Fibroblast of peridontal ligament (primary cell): ENCODE results near the gene ECPAS.
"Not testable (repeated sequence)": the region's sequence is repeated elsewhere in the genome, so short reads cannot be mapped to it uniquely, and the experiment has no call there.

Experiments used
- DNase-seq: peaks from one replicate; pipeline ENCODE4 v3.0.0-alpha.2; 2010; ENCODE audit errors: extremely low read depth

The ECPAS gene

DNA sequence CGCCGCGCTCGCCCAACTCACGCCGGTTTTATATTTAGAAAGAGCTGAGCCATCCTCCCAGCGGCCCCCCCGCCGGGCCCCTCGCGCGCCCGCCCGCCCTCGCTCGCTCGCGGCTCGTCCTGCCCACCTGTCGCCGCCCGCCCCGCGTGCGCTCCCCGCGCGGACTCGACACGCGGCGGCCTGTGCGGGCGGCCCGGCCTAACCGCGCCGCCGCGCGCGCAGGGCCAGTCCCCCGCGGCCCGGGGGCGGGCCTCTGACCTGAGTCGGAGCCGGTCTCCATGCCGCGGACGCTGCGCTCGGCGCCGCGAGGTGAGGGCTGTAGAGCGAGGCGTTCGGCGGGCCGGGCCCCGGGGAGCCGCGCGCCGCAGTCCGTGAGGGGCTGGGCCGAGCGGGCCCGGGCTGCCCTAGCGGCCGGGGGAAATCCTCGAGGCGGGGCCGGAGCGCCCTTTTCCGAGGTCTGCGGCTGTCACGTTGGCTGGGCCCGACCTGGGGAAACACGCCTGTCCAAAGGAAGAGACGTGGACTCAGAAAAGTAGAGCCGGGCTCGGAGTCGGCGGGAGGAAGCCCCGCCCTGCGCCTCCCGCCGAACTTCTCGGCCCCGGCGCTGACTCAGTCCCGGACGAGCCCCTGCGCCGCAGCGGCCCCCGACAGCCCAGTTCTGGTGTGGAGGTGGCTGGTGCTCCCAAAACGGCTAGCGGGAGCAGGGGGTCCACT, at the start of gene ECPAS:
Gene ECPAS, minus strand, starts transcription at position 526 of the 714 bp plus-strand sequence. CDS start 11,465 bp downstream, outside the sequence.
- peak; percentile 66 for DNase-seq

- DNase-seq = peak; percentile 48
These were observed 49.1 kb upstream of the ECPAS start for GRCh38 chr9:111533099-111533790.

DNA sequence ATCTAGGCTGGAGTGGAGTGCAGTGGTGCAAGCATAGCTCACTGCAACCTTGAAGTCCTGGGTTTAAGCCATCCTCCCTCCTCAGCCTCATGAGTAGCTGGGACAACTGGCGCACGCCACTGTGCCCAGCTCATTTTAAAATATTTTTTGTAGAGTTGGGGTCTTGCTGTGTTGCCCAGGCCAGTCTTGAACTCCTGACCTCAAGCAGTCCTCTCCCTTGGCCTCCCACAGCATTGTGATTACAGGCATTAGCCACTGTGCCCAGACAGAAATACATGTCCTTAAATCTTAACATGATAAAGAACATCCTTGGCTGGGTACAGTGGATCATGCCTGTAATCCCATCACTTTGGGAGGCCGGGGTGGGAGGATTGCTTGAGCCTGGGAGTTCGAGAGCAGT, 47.5 kb upstream of the ECPAS start:
- DNase-seq = no peak

DNA sequence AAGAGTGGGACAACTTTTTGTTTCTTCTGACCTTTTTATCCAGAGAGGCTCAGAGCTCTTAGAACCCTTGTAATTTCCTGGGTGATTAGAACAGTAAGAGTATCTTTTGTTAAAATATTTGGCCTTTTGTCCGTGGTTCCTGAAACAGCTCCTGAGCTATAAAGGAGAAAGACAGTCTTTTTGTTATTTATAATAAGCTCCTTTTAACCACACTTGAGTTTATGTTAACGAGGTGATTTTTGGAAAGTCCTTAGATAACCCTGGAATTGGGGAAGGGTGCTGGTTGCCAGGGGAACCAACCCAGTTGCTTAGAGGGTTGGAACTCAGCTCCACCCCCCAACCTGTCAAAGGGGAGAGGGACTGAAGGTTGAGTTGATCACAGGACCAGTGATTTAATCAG, 45.6 kb upstream of the ECPAS start:
- no peak for DNase-seq

GRCh38 chr9:111527347-111527746, 43.2 kb upstream of the ECPAS start:
- no peak for DNase-seq

DNA sequence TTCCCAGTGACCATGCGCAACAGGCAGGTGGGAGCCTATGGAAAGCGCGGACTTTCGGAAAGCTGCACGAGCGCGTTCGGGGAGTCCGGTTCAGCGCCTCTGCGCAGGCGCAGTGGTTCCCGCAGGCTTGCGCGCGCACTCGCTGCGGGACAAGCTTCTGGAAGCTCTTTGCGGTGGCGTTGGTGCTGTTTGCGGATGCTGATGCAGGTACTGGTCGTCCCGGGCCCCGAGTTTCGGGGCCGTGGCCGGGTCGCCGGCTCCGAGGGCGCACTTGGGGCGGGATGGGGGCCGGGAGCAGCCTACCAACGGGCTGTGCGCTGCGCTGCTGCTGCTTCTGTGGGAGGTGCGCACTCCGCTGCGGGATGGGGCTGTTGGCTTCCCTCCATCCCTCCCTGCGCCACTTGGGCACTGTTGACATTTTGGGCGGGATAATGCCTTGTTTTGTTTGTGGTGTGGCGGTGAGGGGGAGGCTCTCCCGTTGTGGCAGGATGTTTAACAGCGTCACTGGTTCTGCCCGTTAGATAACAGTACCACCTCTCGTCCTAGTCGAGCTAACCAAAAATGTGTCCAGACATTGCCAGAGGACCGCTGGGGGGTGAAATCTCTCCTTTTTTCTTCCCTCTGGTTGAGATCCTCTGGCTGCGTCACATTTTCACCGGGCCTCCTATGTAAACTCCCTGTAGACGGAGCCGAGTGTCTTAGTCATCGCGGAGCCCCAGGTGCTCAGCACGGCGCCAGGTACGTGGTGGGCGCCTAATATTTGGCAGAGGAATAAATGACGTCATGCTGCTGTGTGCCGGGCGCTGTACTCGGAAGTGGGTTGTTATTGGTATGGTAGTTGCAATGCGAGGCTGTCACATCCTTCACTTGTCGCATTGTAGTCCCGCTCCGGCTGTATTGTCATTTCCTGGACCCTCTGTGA, 41.1 kb upstream of the ECPAS start, which contains the start of gene ZNF483:
Gene ZNF483, plus strand, starts transcription at position 124 of the 922 bp plus-strand sequence. CDS start 2,217 bp downstream, outside the sequence.
- DNase-seq = peak; percentile 71

GRCh38 chr9:111524731-111525055, 40.5 kb upstream of the ECPAS start:
- no peak for DNase-seq

- DNase-seq = peak; percentile 19
These were observed 31.9 kb upstream of the ECPAS start for GRCh38 chr9:111516061-111516465.

- no peak for DNase-seq
These were observed 30.8 kb upstream of the ECPAS start for GRCh38 chr9:111514967-111515366.

GRCh38 chr9:111511581-111511980, 27.4 kb upstream of the ECPAS start:
- not testable (repeated sequence) for DNase-seq

DNA sequence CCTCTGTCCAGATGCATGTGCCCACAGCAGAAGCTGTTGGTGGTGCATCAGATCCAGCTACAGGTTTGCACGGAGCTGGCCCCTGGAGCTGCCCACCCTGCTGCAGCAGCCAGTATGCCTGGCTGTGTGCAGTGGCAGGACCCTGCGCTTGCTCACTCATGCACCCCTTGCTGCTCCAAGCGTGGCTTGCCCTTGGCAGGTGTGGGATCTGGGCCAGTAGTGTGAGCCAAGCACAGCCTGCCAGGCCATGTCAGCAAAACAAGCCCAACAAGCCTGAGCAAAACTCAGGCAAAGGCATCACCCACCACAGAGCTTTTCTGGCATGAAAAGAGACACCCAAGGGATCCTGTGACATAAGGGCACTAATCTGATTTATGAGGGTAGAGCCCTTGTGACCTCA, 18.3 kb upstream of the ECPAS start:
- DNase-seq = no peak

- DNase-seq = no peak
These were observed 17.5 kb upstream of the ECPAS start for GRCh38 chr9:111501648-111502047.

GRCh38 chr9:111501005-111501562, 16.9 kb upstream of the ECPAS start:
- DNase-seq = no peak

- DNase-seq = not testable (repeated sequence)
These were observed 13.0 kb upstream of the ECPAS start for GRCh38 chr9:111497196-111497595.

GRCh38 chr9:111484572-111484894, 350 bp upstream of the ECPAS start:
- peak; percentile 56 for DNase-seq

DNA sequence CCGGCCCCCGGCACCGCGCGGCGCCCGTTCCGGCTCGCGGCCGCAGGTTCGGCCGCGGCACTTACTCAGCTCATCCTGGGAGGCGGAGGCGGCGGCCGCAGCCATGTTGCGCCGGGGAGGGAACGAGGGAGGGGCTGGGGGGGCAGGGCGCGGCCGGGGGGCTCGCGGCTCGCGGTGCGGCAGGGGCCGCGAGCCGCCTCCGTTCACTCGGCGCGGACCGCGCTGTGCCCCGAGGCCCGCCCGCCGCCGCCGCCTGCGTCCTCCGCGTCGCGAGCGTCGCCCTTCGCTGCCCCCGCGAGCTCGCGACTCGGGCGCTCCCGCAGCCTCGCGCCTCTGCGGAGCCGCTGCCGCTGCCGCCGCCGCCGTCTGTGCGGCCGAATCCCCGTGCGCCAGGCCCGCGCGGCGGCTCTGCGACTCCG, 735 bp downstream of the ECPAS start:
- no peak for DNase-seq

GRCh38 chr9:111482694-111483438, 1.3 kb downstream of the ECPAS start:
- peak; percentile 45 for DNase-seq

- DNase-seq = peak; percentile 66
These were observed 2.1 kb downstream of the ECPAS start for GRCh38 chr9:111481885-111482636.

DNA sequence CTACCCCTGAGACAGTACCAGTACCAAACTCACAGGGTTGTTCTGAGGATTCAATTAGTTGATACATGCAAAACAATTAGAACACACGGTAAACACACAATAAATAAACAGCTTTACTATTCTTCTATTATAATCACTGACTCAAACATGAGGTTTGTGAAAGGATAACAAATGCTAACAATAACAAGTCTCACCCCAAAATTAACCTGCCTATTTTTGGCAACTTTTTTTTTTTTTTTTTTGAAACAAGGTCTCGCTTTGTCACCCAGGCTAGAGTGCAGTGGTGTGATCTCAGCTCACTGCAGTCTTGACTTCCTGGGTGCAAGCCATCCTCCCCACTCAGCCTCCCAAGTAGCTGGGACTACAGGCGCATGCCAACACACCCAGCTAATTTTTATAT, 6.5 kb downstream of the ECPAS start:
- no peak for DNase-seq

- DNase-seq = no peak
These were observed 9.0 kb downstream of the ECPAS start for GRCh38 chr9:111475195-111475594.

GRCh38 chr9:111474385-111474784, 9.8 kb downstream of the ECPAS start:
- no peak for DNase-seq
